T-helper 17 cell (primary cell): ENCODE measurements around the gene CHKB. TPM values are rescaled to one million over a fixed set of nuclear protein-coding genes. Genes with fewer than 3 reads are reported as not detected.

ENCODE experiments used
- ATAC-seq: fragments of 150-1000 bp; cut with Tn5 transposase; 2 replicates; pipeline ENCODE4 v1.10.0; 2021; ENCODE audit warnings: mild to moderate bottlenecking, moderate library complexity
- DNase-seq, 3 donors: peaks; one replicate each; pipeline versions ENCODE4 v3.0.0 to v3.0.0-alpha.2; 2020 to 2021
- H3K9me3 ChIP-seq: one replicate; pipeline ENCODE4 v1.7.0; 2013; ENCODE audit warnings: low read length, mild to moderate bottlenecking; ENCODE audit not compliant: control insufficient read depth, poor library complexity, severe bottlenecking
- H3K27ac Mint-ChIP-seq: one replicate; pipeline ENCODE4 v1.8.0; 2022; ENCODE audit warnings: mild to moderate bottlenecking, moderate library complexity, mixed read lengths
- H3K27me3 Mint-ChIP-seq: one replicate; pipeline ENCODE4 v1.8.0; 2022; ENCODE audit warnings: mixed read lengths
- H3K36me3 Mint-ChIP-seq: one replicate; pipeline ENCODE4 v1.8.0; 2022; ENCODE audit warnings: low read depth, mixed read lengths
- H3K4me1 Mint-ChIP-seq: one replicate; pipeline ENCODE4 v1.8.0; 2022; ENCODE audit warnings: mild to moderate bottlenecking, mixed read lengths
- H3K4me3 Mint-ChIP-seq: one replicate; pipeline ENCODE4 v1.8.0; 2022; ENCODE audit warnings: mild to moderate bottlenecking, moderate library complexity, mixed read lengths
- total RNA-seq, 4 donors: library from RNA in 2 of 4; stranded (reverse) in 2 of 4; gene quantifications; one replicate each; pipeline ENCODE4 v1.2.3 and lab custom pipeline; 2022 to 2026

The CHKB gene
- total RNA-seq, 2 donors from 2014 or later = 133 to 181 TPM

DNA sequence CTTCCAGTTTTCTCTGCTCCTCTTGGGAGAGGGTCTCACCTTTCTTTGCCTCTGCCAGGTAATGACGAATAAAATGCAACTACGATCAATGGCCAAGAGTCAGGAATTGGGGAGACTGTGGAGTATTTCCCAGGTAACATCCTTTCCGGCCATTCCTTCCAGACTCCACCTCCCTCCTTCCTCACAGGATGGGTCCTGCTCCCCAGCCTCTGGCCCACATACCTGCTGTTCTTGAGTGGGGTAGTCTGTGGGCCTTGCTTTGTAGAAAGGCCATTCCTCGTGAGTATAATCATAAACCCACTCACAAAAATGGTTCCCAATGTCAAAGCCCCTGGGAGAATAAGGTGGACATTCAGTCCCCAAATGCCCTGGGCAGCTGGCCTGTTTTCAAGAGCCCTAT is 2.9 kb downstream of the CHKB start:
- no peaks in the 10 kb centered on the region for H3K27me3 Mint-ChIP-seq
- H3K4me3 Mint-ChIP-seq = no peak overlapping the region
- peak overlapping the region; percentile 39 for H3K27ac Mint-ChIP-seq
- H3K9me3 ChIP-seq = no peaks in the 10 kb centered on the region
- ATAC-seq (no peak), DNase-seq (no peak)
- no peaks in the 10 kb centered on the region for H3K36me3 Mint-ChIP-seq
- H3K4me1 Mint-ChIP-seq = peaks cover 20% of the 10 kb centered on the region

DNA sequence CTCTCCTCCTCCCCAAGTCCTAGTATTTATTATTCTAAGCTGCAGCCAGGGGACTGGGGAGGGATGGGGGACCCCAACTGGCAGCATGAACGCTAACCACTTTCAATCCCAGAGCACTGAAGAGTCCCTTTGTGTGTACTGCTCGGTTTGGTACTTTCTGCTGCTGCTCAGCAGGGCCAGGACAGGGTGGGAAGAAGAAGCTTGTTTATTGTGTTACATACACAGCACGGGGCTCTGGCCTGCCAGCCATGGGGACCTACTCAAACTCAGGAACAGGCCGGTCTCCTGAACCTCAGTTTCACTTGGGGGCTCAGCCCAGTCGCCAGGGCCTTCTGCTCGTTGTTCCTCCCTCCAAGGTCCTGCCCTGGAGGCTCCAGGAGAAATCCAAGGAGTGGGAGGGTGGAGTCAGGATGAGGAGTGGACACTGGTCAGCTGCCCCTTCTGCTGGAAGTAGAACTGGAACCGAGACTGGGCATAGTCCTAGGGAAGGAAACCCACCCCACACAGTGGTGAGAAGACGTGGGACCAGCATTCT is 3.8 kb downstream of the CHKB start:
- H3K36me3 Mint-ChIP-seq = no peaks in the 10 kb centered on the region
- no peak for DNase-seq
- no peaks in the 10 kb centered on the region for H3K9me3 ChIP-seq
- H3K27me3 Mint-ChIP-seq = no peaks in the 10 kb centered on the region
- H3K27ac Mint-ChIP-seq = peak overlapping the region; percentile 39
- H3K4me1 Mint-ChIP-seq = peaks cover 20% of the 10 kb centered on the region
- no peak for ATAC-seq
- no peak overlapping the region for H3K4me3 Mint-ChIP-seq

DNA sequence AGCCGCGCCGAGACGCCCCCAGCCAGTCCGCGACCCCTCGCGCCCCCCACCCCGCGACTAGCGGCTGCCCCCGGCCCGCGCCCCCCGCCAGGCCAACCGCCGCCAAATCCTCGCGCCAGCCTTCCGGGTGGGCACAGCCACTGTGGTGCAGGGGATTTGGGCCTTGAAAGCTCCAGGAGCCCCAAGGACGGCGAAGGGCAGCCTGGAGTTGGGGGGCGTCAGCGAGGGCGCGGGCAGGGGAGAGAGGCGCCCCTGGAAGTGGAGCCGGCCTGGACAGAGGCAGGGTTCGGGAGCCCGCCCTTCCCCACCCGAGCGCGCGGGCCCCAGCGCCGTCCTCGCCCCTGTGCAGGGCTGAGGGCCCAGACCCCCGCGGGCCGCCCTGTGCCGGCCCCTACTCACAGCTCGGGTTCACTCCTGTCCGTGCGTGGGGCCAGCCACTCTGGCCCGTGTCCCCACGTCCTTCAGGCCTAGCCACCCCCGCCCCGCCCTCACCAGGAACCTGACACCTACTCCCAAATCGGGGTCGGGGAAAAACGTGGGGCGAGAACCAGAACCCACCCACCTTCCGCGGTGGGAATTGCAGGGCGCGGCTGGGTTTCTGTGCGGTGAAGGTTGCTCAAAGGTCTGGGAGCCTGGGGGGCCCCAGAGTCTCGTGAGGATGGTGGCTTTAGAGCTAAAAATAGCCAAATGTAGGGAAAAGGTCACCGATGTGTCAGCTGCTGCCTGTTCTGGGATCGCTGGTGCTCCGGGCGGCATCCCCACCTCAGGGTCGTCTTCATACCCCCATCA is 4.5 kb downstream of the CHKB start, which contains the start of gene CPT1B:
TSS of gene CPT1B (minus strand) at position 441 of the 789 bp plus-strand sequence. CDS start 512 bp downstream, outside the sequence.
- Mint-ChIP-seq H3K36me3 (no peaks in the 10 kb centered on the region), H3K4me1 (peaks cover 16% of the 10 kb centered on the region), H3K27me3 (no peaks in the 10 kb centered on the region), H3K27ac (peak within 1 kb of the TSS; percentile 39), H3K4me3 (peak within 1 kb of the TSS; percentile 31)
- DNase-seq (no peak), ATAC-seq (no peak)
- H3K9me3 ChIP-seq = no peaks in the 10 kb centered on the region

DNA sequence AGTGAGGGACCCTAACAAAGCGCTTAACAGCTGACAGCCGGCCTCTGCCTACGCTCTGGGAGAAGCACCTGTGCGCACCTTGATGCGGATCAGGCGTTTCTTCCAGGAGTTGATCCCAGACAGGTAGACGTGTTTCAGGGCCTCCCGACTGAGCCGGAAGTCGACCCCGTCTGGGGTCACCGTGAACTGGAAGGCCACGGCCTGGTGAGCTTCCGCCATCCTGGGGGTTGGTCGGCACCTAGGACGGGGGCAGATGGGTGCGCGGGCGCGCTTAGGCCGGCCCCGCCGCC is 5.0 kb downstream of the CHKB start:
- Mint-ChIP-seq H3K27ac (no peak overlapping the region), H3K36me3 (no peaks in the 10 kb centered on the region), H3K27me3 (no peaks in the 10 kb centered on the region), H3K4me1 (peaks cover 14% of the 10 kb centered on the region), H3K4me3 (peak overlapping the region; percentile 31)
- H3K9me3 ChIP-seq = no peaks in the 10 kb centered on the region
- DNase-seq (no peak), ATAC-seq (no peak)

DNA sequence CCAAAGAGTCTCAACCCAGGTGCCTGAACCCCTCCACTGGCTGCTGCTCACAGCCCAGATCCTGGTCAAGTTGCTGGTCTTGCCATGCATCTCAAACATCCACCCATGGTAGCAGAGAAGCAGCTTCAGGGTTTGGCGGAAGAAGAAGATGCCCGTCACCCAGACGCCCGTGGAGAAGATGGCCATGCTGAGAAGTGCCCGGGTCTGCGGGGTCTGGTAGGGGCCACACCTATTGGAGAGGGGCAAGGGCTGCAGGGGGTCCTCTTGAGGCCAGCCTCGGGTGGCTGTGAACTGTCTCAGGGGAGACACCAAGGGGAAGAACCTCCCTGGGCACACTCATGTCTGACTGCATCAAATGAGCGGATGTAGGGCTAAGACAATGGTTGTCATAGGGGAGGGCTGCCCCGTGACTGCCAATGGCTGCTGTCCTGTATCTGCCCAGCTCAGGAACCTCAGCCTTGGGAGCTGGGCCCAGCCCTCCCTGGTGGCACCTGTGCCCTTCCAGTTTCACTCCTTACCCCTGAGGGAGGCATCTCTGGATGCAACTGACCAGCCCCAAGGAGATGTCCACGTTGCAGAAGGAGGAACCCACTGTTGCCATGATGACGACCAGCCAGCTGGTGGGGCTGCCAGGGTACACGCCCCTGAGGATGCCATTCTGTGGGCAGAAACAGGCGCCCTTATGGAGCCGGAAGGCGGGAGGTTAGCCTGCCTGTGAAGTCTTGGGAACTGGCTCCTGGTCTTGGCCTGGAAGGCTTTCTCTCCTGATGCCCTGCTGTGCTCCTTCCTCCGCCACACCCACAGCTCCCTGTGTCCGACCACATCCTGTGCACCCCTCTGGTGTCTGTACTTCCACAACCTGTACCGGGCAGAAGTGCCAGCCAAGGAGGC is 5.6 kb downstream of the CHKB start:
- no peak overlapping the region for H3K27ac Mint-ChIP-seq
- ATAC-seq (no peak), DNase-seq (no peak)
- H3K36me3 Mint-ChIP-seq = no peaks in the 10 kb centered on the region
- H3K27me3 Mint-ChIP-seq = no peaks in the 10 kb centered on the region
- peak overlapping the region; percentile 31 for H3K4me3 Mint-ChIP-seq
- H3K4me1 Mint-ChIP-seq = peaks cover 14% of the 10 kb centered on the region
- no peaks in the 10 kb centered on the region for H3K9me3 ChIP-seq

DNA sequence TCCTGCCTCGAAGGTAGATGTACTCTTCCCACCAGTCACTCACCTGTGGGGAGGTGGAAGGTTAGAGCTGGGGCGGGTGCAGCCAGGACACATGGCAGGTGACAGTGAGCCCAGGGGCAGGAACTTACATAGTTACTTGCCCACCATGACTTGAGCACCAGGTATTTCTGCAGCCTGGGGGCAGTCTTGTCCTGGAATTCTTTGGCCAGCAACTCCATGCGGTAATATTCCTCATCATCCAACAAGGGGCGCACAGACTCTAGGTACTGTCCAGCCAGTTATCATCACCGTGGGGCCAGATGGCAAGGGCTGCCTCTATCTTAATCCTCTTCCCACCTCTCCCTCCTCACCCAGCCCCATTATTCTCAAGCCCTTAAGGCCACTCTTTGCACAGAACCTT is 6.6 kb downstream of the CHKB start:
- DNase-seq (no peak), ATAC-seq (no peak)
- Mint-ChIP-seq H3K4me3 (no peak overlapping the region), H3K4me1 (peaks cover 14% of the 10 kb centered on the region), H3K36me3 (no peaks in the 10 kb centered on the region), H3K27me3 (no peaks in the 10 kb centered on the region), H3K27ac (no peak overlapping the region)
- no peaks in the 10 kb centered on the region for H3K9me3 ChIP-seq

DNA sequence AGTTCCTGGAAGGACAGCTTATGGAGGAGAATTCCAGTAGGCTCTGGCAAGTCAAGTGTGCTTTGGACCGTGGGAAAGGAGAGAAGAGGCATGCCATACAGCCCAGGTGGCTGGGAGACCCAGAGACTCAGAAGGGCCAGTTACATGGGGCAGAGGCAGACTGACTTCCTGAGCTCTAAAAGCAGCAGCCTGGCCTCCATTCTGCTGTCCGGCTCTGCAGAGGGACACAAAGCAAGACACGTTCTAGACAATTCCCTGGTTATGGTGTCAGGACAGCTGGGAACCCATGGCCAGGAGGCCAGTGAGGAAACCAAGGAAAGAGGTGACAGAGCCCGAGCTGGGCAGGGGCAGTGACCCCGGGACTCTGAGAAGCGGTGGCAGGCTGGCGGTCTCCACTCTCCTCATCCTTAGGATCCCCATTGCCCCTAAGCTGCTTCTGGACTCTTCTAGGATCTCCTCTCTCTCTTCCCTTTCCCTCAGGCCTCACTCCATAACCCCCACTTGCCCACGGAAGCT is 7.2 kb downstream of the CHKB start:
- Mint-ChIP-seq H3K27me3 (no peaks in the 10 kb centered on the region), H3K4me1 (peaks cover 14% of the 10 kb centered on the region), H3K27ac (no peak overlapping the region), H3K36me3 (no peaks in the 10 kb centered on the region), H3K4me3 (no peak overlapping the region)
- H3K9me3 ChIP-seq = no peaks in the 10 kb centered on the region
- DNase-seq = no peak
- ATAC-seq = no peak

DNA sequence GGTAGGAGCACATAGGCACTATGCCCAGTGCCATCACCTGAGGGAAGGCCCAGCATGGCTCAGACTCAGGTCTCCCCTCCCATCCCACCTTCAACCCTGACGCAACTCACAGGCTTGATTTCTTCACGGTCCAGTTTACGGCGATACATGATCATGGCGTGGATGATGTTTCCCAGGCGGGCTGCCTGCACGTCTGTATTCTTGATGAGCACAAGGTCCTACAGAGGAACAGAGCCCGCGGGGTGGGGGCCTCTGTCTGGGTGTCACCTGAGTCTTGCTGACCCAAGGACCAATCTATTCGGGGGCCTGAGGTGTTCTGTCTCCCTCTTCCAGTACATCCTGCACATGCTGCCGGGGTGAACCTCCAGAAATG is 8.3 kb downstream of the CHKB start:
- no peak overlapping the region for H3K27ac Mint-ChIP-seq
- peaks cover 8% of the 10 kb centered on the region for H3K4me1 Mint-ChIP-seq
- no peaks in the 10 kb centered on the region for H3K9me3 ChIP-seq
- no peak overlapping the region for H3K4me3 Mint-ChIP-seq
- no peaks in the 10 kb centered on the region for H3K27me3 Mint-ChIP-seq
- no peak for DNase-seq
- ATAC-seq = no peak
- no peaks in the 10 kb centered on the region for H3K36me3 Mint-ChIP-seq

DNA sequence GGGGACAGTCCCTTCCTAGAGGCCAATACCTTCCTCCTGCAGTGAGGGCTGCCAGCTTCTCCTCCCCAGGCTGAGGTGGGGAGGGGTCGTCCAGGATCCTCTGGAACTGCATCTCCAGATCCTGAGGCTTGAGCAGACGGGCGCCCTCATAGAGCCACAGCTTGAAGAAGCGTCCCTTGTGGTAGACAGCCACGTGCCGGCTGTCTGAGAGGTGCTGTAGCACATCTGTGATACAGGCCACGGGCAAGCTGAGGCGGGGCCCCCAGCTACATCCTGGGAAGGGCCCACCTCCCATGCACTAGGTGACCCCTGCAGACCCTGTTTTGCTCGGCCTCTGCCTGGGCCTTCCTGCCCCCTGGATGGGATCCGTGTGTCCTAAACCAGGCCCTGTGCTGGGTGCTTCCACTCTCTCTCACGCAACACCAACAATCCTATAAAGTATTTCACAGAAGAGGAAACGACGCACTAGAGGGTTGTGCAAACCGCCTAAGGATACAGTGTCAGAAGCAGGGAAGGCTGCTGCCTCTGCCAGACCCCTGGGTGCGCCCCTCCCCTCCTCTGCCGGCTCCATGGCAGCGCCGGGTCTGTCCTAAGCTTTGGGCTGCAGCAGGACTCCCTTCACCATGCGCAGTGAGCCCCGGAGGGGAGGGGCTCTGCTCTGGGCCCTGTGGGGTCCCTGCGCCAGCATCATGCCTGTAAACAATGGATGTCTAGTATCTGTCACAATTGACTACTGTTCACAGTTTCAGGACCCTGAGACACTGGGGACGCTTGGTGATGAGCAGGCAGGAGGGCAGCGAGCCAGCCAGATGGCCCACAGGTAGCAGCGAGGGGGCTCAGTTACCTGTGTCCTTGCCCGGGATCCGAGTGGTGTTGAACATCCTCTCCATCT is 8.9 kb downstream of the CHKB start:
- no peak overlapping the region for H3K27ac Mint-ChIP-seq
- no peak for ATAC-seq
- peaks cover 8% of the 10 kb centered on the region for H3K4me1 Mint-ChIP-seq
- no peaks in the 10 kb centered on the region for H3K27me3 Mint-ChIP-seq
- DNase-seq = no peak
- no peaks in the 10 kb centered on the region for H3K9me3 ChIP-seq
- H3K4me3 Mint-ChIP-seq = no peak overlapping the region
- H3K36me3 Mint-ChIP-seq = no peaks in the 10 kb centered on the region

DNA sequence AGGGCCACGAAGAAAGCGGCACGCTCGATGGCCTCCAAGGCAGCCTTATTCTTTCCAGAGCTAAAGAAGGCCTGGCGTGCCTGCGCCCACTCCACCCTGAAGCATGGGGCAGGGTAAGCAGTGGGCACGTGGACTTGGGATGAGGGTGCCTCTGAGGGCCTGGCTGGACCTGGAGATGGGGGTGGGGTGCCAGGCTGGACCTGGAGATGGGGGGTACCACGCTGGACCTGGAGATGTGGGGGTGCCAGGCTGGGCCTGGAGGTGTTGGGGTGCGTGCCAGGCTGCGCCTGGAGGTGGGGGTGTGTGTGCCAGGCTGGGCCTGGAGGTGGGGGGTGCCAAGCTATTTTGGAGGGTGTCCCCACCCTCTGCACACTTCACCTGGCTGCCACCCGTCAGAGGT is 9.7 kb downstream of the CHKB start:
- H3K9me3 ChIP-seq = no peaks in the 10 kb centered on the region
- Mint-ChIP-seq H3K4me1 (peaks cover 8% of the 10 kb centered on the region), H3K27ac (no peak overlapping the region), H3K36me3 (no peaks in the 10 kb centered on the region), H3K4me3 (no peak overlapping the region), H3K27me3 (no peaks in the 10 kb centered on the region)
- no peak for DNase-seq
- ATAC-seq = no peak

DNA sequence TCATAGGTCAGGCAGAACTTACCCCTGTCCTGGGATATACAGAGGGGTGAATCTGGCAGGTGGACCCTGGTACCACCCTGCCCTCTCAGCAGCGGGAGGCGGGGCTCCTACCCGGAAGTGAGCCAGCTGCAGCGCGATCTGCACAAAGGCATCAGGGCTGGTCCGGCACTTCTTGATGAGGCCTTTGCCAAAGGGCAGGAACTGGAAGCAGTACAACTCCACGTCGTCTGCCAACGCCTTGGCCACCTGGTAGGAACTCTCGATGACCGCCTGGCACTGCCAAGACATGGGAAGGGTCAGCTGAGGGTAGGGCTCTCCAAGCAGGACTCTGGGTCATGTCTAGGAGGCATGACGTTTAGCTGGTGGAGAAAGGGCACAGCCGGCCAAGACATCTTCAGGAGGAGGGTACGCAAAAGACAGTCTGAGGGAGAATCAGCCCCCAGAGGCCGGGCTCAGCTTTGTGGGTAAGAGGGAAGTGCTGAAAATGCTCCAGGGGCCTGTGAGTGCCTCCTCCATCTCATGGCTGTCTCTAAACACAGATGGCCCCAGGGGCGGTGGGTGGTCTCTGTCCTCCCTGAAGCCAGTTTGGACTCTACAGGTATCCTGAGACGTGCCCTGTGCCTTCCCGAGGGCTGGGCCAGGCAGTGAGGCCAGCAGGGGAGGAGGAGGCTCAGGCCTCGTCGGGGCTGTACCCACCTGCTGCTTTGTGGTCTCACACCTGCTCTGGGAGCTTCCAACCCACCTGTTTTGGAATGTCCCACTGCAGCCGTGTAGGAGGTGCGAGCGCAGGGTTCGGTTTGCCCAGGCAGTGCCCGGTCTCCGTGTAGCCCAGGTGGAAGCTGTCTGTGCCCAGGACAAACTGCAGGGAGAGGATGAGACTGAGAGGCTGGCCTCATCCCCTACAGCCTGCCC is 11.1 kb downstream of the CHKB start:
- Mint-ChIP-seq H3K4me1 (peaks cover 3% of the 10 kb centered on the region), H3K4me3 (no peak overlapping the region), H3K27me3 (no peaks in the 10 kb centered on the region), H3K27ac (no peak overlapping the region), H3K36me3 (no peaks in the 10 kb centered on the region)
- ATAC-seq = no peak
- no peaks in the 10 kb centered on the region for H3K9me3 ChIP-seq
- no peak for DNase-seq

DNA sequence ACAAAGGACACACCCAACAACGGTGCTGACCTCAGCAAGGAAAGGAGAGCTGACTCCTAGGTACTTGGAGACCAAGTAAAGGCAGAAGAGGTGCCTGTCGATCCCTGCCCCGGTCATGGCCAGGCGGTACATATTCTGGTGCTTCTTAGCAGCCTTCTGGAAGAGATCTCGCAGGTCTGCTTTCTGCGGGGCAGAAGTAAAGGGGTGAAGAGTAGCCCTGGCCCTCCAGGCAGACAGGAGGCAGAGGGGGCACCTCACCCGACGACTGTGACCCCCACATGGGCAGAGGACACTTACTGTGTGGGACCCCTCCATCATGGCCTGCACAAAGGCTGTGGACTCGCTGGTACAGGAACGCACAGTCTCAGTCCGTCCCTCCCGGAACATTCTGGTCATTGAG is 11.8 kb downstream of the CHKB start:
- Mint-ChIP-seq H3K4me3 (no peak overlapping the region), H3K36me3 (no peaks in the 10 kb centered on the region), H3K4me1 (peaks cover 4% of the 10 kb centered on the region), H3K27me3 (no peaks in the 10 kb centered on the region), H3K27ac (no peak overlapping the region)
- no peak for ATAC-seq
- no peaks in the 10 kb centered on the region for H3K9me3 ChIP-seq
- no peak for DNase-seq
